Heart right ventricle (tissue), 16 donors: ENCODE data around the gene CPB2. TPM values are rescaled to one million over a fixed set of nuclear protein-coding genes. Genes with fewer than 3 reads are reported as not detected.

Experiments
- ATAC-seq, 8 donors: fragments of 200-7000 bp; cut with Tn5 transposase; one replicate each; pipeline ENCODE4 v1.9.1; 2020; ENCODE audit warnings: mild to moderate bottlenecking in 8 of 8, moderate library complexity in 8 of 8, moderate number of reproducible peaks in 1 of 8
- DNase-seq, 2 donors: peaks; one replicate each; pipeline ENCODE4 v3.0.0-alpha.2; 2020
- H3K27ac ChIP-seq, 10 donors: fragments of 200-600 bp; sonication (generic) in 2 of 10; one replicate each; pipeline versions ENCODE4 v1.5.0 to v1.8.0; 2020 to 2022; ENCODE audit warnings: mild to moderate bottlenecking in 3 of 10
- H3K27me3 ChIP-seq, 7 donors: fragments of 200-600 bp; one replicate each; pipeline ENCODE4 v1.8.0; 2021 to 2022; ENCODE audit warnings: mild to moderate bottlenecking in 2 of 7
- H3K36me3 ChIP-seq, 9 donors: fragments of 200-600 bp; sonication (generic) in 1 of 9; one replicate each; pipeline versions ENCODE4 v1.5.0 to v1.8.0; 2020 to 2022; ENCODE audit warnings: mild to moderate bottlenecking in 2 of 9
- H3K4me1 ChIP-seq, 9 donors: fragments of 200-600 bp; sonication (generic) in 1 of 9; one replicate each; pipeline versions ENCODE4 v1.5.0 to v1.8.0; 2020 to 2022; ENCODE audit warnings: mild to moderate bottlenecking in 4 of 9
- H3K4me3 ChIP-seq, 10 donors: fragments of 200-600 bp; sonication (generic) in 2 of 10; one replicate each; pipeline versions ENCODE4 v1.5.0 to v1.8.0; 2020 to 2022; ENCODE audit warnings: mild to moderate bottlenecking in 7 of 10, moderate library complexity in 2 of 10
- H3K9me3 ChIP-seq, 11 donors: fragments of 200-600 bp in 10 of 11; sonication (generic) in 2 of 11; one replicate each; pipeline versions ENCODE4 v1.5.0 to v1.8.0; 2013 to 2022; ENCODE audit warnings: mild to moderate bottlenecking in 2 of 11, control low read depth in 1 of 11, moderate library complexity in 1 of 11
- CTCF ChIP-seq, 9 donors: fragments of 200-600 bp; sonication (generic) in 2 of 9; IDR thresholded peaks; one replicate each; pipeline versions ENCODE4 v1.5.0 to v1.8.0; 2021 to 2022; ENCODE audit warnings: antibody characterized with exemption in 9 of 9, mild to moderate bottlenecking in 5 of 9, moderate library complexity in 1 of 9
- WGBS, 2 donors: extraction: QIAGEN DNeasy Blood & Tissue Kit; methylation state at CpG; one replicate each; pipeline ENCODE4 v1.1.7; 2013; ENCODE audit warnings: inconsistent platforms in 1 of 2; 5-methylcytosine and 5-hydroxymethylcytosine counted together
- intact Hi-C, 10 donors: fragments of 100-400 bp; cut with DNase I; formaldehyde crosslinking; loops; one replicate each; pipeline versions ENCODE4 v1.11.1 to v1.14.2; 2022
- polyA plus RNA-seq, 2 donors: library from polyadenylated mRNA; stranded (reverse); fragments of 200-250 nt; gene quantifications; one replicate each; pipeline ENCODE4 v1.2.3, GENCODE V29; 2013
- total RNA-seq, 10 donors: library from RNA; stranded (reverse); fragmentation: NEBNext Ultra II Directional in 3 of 10; extraction: Animal tissue kit (Norgen Biotek cat#: 25700) in 3 of 10; gene quantifications; one replicate each; pipeline versions ENCODE4 v1.2.1 to v1.2.4, GENCODE V29; 2021 to 2023
- donor health status: Arrhythmogenic right ventricular cardiomyopathy.
- donor health status: ischemic (EF 13 %, LVEDD 7.1; RV severe dilation, severe dysfunction).
- donor health status: healthy with polysubstance abuse.
- donor health status: DM: no; HTN: yes; CAD: no.
- donor health status: DM: no; HTN: no; CAD: no.
- donor health status: ischemic (EF 25% LVEDD 6.9; RV normal size, moderate dysfunction).
- donor health status: ischemic (EF 25% LVEDD 5.7; RV mildly dilated, moderate dysfunction).
- donor health status: healthy.
- donor health status: DM: yes; HTN: yes; CAD: no.
- donor health status: Ischemic cardiomyopathy.
- donor health status: ischemic (EF 35%, LVEDD 5.7; RV mildly dilated, moderate dysfunction).
- donor health status: nonischemic (EF 11% LVEDD 7.7; RV severe dilation, severe dysfunction).
- donor health status: DM: yes; HTN: yes; CAD: no.
- donor health status: PGD.
- donor health status: ischemic (EF 29% LVEDD 5.4; RV normal size, mild dysfunction).
- donor health status: nonischemic (EF 23%, LVEDD 6.1; RV moderate dilation, normal function).

Gene CPB2
- total and polyA plus RNA-seq, 12 donors: not detected

- Histone ChIP-seq H3K4me3 (no peak overlapping the region), H3K9me3 (peaks cover 0 to 9% (median 0%) of the 10 kb centered on the region in 11 donors), H3K4me1 (no peaks in the 10 kb centered on the region), H3K27me3 (no peaks in the 10 kb centered on the region), H3K36me3 (no peaks in the 10 kb centered on the region), H3K27ac (no peak overlapping the region)
- ATAC-seq (no peak), DNase-seq (no peak)
- no peak for TF ChIP-seq CTCF (IDR thresholded peaks at IDR 0.05)
- WGBS, 2 donors: 70 to 74% methylated on average over 2 of the region's 2 CpGs
- intact Hi-C loops: no loop called here
Observed at GRCh38 chr13:46079770-46080169, 25.1 kb downstream of the CPB2 start.

GRCh38 chr13:46077265-46077664 lies 27.6 kb downstream of the CPB2 start:
- no peaks in the 10 kb centered on the region for H3K4me1 ChIP-seq
- no peak overlapping the region for H3K27ac ChIP-seq
- peaks cover 0 to 9% (median 0%) of the 10 kb centered on the region in 11 donors for H3K9me3 ChIP-seq
- no peak overlapping the region for H3K4me3 ChIP-seq
- DNase-seq (no peak), ATAC-seq (no peak)
- TF ChIP-seq CTCF (IDR thresholded peaks at IDR 0.05): no peak
- 51 to 68% methylated on average over 1 of the region's 1 CpG for WGBS, 2 donors
- H3K27me3 ChIP-seq: no peaks in the 10 kb centered on the region
- H3K36me3 ChIP-seq: no peaks in the 10 kb centered on the region
- intact Hi-C loops: no loop called here

GRCh38 chr13:46076827-46077226 lies 28.0 kb downstream of the CPB2 start:
- Histone ChIP-seq H3K9me3 (peaks cover 0 to 9% (median 0%) of the 10 kb centered on the region in 11 donors), H3K27me3 (no peaks in the 10 kb centered on the region), H3K4me1 (no peaks in the 10 kb centered on the region), H3K4me3 (no peak overlapping the region), H3K36me3 (no peaks in the 10 kb centered on the region), H3K27ac (no peak overlapping the region)
- no peak for TF ChIP-seq CTCF (IDR thresholded peaks at IDR 0.05)
- intact Hi-C loops: no loop called here
- DNase-seq (no peak), ATAC-seq (no peak)
- WGBS, 2 donors: 62 to 89% methylated on average over 3 of the region's 3 CpGs

- Histone ChIP-seq H3K27me3 (no peaks in the 10 kb centered on the region), H3K4me1 (no peaks in the 10 kb centered on the region), H3K4me3 (no peak overlapping the region), H3K36me3 (no peaks in the 10 kb centered on the region), H3K9me3 (peaks cover 0 to 9% (median 0%) of the 10 kb centered on the region in 11 donors), H3K27ac (no peak overlapping the region)
- WGBS, 2 donors: 93 to 97% methylated on average over 1 of the region's 1 CpG
- DNase-seq: no peak
- no peak for TF ChIP-seq CTCF (IDR thresholded peaks at IDR 0.05)
- no peak for ATAC-seq
- intact Hi-C loops: no loop called here
Observed at GRCh38 chr13:46075811-46076210, 29.0 kb downstream of the CPB2 start.
